Right kidney (tissue), 1 donor: Measurements from ENCODE around the gene QRICH1.
"Not testable (repeated sequence)": the region's sequence is repeated elsewhere in the genome, so short reads cannot be mapped to it uniquely, and the experiment has no call there.

Source experiments
- DNase-seq: peaks from one replicate; pipeline ENCODE4 v3.0.0-alpha.2; 2016

QRICH1 gene

DNA sequence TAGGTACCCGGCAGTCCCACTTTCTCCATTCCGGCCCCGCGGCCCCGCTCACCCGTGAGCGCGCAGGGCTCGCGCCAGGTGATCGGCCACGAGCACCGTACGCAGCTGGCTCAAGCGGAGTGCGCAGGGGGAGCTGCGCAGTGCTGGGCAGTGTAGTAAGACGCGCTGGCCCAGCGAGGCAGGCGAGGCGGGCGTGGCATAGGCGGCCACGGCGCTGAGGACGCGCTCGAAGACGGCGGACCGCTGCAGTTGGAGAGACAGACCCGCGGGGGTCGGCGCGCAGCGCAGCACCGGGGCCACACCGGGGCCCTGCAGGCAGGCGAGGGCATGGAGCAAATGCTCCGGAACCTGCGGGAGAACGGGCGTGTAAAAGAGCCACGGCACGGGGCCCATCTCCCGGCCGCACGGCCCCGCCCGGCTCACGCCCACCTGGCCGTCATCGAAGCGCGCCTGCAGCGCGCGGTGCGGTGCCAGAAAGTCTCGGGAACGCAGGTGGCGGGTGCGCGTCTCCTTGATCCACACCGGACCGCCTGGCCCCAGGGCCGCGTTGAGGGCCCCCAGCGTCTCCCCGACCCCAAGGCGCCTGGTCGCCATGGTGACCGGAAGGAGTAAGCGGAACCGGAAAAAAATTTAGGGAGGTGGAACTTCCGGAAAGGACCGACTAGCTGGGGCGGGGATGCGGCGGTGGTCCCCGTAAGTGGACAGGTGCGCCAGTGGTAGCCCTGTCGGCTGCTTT lies 75.7 kb downstream of the QRICH1 start, which contains the start of gene DALRD3:
Gene DALRD3, minus strand, starts transcription at position 610 of the 736 bp plus-strand sequence. Its CDS starts 16 bp downstream, at position 594.
- peak; percentile 91 for DNase-seq

DNA sequence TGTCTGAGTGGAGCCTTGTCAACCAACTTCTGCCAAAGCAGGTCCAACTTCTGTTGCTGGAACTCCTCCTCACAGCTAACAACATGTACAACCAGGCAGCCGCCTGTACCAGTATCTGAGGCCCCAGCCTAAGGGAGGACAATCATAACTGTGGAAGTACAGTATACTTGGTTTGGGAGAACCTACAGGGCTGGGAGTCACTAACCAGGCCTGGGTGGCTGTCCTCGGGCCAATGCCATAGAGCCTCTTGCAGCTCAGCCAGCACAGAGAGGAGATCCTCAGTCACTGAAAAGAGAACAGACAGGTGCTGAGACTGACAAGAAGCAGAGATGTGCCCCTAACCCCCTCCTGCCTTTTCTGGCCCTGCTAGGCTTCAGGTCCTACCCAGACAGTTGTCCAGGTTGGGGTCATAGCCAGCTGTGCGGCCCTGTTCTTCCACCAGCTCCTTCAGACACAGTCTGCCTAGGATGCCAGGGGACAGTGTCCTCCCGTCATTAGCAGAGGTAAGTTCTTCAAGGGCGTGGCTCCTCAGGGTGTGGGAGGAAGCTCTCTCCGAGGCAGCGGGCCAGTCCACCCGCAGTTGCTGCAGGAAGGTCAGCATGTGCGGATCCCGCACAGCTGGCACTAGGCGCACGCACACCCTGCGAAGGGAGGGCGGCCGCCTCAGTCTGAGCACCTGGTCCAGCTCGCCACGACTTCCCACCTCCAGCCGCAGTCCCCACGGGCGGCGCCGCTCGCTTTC lies 76.5 kb downstream of the QRICH1 start:
- DNase-seq = no peak

DNA sequence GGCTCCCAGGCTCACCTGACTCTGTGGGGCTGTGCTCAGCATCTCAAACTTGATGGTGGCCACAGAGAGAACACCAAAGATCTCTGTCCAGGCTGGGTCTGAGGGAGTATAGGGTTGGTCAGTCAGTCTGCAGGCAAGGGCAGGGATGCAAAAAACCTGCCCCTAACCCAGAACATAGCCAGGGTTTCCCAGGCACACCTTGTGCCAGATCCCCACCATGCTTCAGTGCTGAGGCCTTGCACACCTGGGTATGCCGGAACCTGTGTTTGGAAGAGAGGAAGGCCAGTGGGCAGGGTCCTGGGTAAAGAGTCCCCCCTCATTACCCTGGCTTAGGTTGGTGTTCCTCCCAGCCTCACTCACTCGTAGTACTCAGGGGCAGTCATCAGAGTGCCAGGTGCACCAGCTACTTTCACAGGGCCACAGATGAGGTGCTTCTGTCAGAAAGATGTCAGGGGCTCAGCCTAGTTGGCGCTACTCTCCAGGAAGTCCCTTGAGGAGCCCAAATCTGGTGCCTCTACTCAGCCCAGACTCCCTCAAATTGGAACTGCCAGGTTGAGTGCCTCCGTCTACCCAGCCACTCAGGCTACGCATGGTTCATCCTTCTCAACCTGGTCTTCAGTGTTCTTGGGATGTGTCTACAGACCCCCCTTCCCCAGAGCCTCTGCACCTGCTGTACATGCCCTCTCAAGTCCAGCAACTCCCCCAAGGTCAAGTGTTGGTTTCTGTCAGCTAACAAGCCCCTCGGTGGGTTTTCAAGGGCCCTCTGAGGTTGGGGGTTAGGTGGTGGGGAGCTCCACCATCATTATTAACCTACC lies 77.2 kb downstream of the QRICH1 start:
- DNase-seq = no peak

DNA sequence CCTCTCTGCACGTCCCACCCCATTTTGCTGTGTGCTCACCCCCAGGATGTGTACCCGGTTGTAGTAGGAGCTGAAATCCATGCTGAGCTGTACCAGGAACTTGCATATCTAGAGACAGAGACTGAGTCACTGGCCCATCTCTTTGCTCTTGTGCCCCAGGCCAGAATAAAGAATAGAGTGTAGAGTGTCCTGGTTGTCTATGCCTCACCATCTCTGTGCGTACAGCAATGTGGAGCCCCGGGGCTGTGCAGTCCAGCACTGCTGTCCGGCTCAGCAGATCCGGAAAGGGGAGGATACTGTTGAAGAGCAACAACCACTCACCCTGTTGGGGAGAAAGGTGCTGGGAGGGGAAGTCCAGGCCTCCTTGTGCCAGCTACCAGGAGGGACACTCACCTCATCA lies 78.1 kb downstream of the QRICH1 start:
- no peak for DNase-seq

DNA sequence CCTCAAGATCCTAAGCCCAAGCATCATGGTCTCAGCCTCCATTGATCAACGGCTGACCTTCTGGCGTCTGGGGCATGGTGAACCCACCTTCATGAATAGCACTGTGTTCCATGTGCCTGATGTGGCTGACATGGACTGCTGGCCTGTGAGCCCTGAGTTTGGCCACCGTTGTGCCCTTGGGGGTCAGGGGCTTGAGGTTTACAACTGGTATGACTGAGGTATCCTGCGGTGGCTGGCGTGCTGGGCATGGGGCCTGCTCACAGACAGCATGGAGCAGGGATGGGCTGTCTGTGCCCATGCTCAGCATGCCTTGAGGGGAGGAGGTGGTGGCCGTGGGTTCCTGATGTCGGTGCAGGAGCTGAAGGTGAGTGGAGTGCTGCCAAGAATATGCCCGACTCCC lies 78.8 kb downstream of the QRICH1 start:
- no peak for DNase-seq

DNA sequence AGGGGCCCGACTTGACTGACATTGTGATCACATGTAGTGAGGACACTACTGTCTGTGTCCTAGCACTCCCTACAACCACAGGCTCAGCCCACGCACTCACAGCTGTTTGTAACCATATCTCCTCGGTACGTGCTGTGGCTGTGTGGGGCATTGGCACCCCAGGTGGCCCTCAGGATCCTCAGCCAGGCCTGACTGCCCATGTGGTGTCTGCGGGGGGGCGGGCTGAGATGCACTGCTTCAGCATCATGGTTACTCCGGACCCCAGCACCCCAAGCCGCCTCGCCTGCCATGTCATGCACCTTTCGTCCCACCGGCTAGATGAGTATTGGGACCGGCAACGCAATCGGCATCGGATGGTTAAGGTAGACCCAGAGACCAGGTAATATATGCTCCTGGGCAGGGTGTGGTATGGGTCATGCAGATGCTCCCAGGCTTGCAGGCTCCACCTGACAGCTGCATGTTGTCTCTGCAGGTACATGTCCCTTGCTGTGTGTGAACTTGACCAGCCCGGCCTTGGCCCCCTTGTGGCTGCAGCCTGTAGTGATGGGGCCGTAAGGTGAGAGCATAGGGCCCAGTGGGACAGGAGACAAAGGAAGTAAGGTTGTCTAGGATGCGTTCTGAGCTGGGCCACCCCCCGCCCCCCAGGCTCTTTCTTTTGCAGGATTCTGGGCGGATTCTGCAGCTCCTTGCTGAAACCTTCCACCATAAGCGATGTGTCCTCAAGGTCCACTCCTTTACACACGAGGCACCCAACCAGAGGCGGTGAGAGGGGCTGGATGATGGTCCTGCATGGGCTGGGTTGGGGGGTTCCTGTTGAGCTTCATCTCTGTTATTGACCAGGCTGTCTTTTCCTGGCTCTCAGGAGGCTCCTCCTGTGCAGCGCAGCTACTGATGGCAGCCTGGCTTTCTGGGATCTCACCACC lies 79.9 kb downstream of the QRICH1 start:
- DNase-seq = no peak

DNA sequence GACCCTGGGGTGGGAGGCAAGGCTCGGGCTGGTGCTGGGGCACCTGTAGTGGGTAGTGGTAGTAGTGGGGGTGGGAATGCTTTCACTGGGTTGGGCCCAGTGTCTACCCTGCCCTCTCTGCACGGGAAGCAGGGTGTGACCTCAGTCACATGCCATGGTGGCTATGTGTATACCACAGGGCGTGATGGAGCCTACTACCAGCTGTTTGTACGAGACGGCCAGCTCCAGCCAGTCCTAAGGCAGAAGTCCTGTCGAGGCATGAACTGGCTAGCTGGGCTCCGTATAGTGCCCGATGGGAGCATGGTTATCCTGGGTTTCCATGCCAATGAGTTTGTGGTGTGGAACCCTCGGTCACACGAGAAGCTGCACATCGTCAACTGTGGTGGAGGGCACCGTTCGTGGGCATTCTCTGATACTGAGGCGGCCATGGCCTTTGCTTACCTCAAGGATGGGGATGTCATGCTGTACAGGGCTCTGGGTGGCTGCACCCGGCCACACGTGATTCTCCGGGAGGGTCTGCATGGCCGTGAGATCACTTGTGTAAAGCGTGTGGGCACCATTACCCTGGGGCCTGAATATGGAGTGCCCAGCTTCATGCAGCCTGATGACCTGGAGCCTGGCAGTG lies 80.6 kb downstream of the QRICH1 start:
- no peak for DNase-seq

DNA sequence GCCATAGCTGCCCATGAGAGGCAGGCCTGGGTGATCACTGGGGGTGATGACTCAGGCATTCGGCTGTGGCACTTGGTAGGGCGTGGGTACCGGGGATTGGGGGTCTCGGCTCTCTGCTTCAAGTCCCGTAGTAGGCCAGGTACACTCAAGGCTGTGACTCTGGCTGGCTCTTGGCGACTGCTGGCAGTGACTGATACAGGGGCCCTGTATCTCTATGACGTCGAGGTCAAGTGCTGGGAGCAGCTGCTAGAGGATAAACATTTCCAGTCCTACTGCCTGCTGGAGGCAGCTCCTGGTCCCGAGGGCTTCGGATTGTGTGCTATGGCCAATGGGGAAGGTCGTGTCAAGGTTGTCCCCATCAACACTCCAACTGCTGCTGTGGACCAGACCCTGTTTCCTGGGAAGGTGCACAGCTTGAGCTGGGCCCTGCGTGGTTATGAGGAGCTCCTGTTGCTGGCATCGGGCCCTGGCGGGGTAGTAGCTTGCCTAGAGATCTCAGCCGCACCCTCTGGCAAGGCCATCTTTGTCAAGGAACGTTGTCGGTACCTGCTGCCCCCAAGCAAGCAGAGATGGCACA lies 81.3 kb downstream of the QRICH1 start:
- no peak for DNase-seq

DNA sequence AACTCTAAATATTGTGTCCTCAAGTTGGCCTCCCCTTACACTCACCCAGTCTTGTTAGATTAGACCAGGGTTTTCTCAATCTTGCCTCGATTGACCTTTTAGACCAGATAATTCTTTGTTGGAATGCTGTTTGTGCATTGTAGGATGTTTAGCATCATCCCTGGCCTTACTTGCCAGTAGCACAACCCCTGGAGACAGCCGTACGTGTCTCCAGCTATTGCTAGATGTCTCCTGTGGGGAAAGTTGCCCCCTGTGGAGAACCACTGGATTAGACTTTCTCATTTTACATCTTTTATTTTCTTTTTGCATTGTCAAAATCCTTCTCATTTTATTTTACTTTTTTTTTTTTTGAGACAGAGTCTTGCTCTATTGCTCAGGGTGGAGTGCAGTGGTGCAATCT lies 84.5 kb downstream of the QRICH1 start:
- DNase-seq = no peak

DNA sequence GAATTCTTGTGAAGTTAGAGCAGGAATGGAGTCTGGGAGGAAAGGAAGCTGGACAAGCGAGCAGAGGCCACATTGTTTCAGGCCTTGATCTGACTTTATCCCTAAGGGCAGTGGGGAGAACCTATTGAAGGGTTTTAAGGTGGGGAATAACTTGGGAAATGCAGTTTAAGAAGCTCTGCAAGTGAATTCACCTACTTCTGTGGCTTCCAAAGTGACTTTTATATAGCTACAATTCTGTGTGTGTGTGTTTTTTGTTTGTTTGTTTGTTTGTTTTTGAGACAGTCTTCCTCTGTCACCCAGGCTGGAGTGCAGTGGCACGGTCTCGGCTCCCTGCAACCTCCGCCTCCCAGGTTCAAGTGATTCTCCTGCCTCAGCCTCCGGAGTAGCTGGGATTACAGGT lies 85.2 kb downstream of the QRICH1 start:
- not testable (repeated sequence) for DNase-seq

DNA sequence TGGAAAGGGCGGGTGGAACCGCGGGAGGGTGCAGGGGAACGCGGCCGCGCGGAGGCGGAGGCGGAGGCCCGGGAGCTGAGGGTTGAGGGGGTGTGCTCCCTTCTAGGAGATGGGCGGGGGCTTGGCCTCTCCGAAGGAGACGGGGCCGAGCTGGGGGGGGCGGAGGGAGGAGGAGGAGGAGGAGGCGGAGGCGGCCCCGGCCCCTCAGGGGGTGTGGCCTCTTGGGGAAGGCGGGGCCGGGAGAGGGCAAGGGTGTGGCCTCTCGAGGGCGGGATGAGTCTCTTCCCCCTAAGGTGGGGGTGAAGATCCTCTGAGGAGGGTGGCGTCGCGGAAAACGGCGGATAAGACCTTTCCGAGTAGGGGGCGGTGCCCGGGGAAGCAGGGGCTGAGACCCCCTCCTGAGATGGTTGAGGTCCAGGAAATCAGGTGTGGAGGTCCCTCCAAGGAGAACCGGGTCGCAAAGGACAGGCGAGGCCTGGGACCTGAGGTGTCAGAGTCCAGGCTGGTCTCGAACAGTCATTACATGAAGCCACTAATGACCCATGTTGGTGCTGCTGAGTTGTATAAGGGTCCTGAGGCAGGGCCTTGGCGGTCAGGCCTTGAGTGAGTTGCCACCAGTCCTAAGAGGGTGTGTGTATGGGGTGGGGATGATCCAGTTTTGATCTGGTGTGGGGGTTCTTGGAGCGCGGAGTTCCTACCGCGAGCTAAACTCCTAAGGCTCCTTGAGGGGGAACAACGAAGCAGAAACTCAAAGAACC lies 85.9 kb downstream of the QRICH1 start:
- DNase-seq = no peak

DNA sequence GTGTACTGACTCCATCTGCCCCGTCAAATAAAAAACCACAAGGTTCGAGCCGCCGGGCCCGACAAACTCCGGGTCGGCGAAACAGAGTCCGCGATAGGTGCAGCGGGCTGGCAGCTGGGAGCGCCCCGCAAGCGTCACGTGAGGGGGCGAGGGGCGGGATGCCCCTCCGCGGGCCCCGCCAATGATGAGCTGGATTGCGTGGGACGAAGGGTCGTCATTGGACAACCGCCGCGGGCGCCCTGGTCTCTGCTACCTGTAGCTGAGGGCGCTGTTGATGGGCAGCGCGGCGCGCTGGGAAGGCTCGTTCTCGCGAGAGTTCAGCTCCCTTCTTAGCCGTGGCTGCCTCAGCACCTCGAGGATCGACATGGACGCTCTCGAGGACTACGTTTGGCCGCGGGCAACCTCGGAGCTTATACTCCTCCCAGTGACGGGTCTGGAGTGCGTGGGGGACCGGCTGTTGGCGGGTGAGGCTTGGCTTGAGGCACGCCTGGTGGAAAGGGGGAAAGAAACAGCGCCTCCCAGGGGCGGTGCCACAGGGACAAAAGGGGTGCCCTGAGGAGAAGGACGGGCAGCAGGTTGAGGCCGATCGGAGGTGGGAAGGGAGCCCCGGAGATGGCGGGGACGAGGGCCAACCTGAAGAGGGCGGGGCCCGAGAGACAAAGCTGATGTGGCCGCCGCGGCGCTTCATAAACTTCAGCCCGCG lies 86.7 kb downstream of the QRICH1 start, which contains the start of gene WDR6:
Gene WDR6, plus strand, starts transcription at position 324 of the 703 bp plus-strand sequence. Its CDS starts 41 bp downstream, at position 365.
- peak; percentile 95 for DNase-seq

DNA sequence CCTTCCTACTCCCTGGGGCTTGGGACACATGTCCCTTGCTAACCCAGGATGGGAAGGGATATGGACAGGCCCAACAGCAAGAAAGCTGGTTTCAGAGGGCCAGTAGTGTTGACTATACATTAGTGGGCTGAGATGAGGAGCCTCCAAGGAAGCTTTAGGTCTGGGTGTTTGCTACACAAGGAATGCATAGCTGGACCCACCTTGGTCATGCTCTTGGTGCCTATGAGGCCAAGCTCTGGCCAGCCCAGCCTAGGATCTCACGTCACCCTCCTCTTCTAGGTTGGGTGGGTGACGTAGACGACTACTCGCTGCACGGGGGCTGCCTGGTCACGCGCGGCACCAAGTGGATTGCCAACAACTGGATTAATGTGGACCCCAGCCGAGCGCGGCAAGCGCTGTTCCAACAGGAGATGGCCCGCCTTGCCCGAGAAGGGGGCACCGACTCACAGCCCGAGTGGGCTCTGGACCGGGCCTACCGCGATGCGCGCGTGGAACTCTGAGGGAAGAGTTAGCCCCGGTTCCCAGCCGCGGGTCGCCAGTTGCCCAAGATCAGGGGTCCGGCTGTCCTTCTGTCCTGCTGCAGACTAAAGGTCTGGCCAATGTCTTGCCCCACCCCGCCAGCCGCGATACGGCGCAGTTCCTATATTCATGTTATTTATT lies 87.3 kb downstream of the QRICH1 start:
- DNase-seq = peak; percentile 50

DNA sequence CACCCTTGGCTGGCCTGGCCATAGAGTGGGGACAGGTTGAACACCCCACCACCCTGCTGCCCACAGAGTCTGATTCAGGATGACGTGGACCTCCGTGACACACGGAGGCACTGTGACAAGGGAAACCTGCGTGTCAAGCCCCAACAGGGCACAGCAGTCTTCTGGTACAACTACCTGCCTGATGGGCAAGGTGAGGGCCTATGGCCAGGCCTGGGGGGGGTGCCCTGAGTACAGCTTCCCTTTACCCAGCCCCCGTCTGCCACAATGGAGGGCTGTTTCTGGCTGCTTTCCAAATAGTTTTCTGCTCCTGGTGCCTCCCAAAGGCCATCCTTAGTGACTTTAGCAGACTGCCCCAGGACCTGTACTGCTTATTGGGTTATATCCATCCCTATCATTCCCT lies 87.9 kb downstream of the QRICH1 start:
- no peak for DNase-seq

DNA sequence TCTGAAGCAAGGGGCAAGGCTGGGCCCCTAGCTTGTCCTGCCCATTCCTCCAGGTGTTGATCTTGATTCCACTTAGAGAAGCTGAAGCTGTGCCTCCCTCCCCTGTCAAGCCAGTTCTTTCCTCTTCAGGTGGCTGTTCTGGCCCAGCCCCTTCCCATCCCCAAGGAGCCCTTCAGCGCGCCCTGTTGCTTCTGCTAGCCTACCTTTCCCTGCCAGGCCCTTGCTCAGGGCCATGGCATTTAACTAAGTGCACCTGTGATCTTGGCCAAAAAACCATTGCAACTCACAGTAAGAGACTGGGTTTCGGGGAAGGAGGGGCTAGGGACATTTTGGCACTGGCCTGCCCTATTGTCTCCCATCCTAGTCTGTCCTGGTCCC lies 88.6 kb downstream of the QRICH1 start:
- DNase-seq = no peak

DNA sequence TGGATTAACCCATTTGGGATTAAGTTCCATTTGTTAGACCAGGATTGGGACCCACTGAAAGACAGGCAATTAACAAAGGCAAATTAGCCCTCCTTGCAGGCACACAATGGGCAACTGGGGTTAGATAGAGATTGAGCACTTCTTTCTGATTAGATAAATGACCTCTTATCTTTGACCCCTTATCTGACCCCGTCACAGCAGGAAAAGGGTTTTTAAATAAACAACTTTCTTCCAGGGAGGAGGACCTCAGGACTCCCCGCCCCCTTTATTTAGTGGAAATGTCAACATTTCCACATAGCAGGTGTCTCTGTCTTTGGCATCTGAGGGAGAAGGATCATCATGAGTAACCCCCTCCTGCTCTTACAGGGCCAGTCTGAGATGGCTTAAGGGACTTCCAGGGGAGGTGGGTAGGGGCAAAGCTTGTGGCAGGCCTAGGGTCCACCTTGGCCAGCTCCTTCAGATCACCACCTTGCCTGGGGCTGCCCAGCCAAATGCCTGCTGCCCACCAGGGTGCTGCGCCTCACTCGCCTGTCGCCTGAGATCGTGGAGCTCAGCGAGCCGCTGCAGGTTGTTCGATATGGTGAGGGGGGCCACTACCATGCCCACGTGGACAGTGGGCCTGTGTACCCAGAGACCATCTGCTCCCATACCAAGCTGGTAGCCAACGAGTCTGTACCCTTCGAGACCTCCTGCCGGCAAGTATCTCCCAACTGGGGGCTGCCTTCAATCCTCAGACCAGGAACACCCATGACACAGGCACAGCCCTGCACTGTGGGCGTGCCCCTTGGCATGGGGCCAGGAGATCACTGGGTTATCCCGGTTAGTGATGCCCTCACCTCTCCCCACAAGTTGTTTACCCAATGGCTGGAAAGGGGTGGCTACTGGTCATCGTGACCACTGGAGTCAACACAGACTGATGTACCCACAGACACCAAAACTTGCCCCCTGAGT lies 89.2 kb downstream of the QRICH1 start:
- DNase-seq = no peak

DNA sequence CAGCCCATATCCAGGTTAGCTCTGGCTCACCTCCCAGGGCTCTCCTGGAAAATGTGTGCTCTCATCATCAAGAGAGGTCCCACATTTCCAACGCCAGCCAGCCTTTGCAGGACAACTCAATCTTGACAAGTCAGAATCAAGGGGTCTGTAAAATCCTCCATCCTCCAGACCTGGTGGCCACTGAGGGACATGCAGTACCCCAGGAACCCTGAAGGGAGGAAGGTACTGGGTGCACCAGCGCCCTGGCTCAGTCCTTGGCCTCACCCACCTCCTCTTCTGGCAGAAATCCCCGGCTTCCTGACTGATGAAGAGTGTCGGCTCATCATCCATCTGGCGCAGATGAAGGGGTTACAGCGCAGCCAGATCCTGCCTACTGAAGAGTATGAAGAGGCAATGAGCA lies 92.7 kb downstream of the QRICH1 start:
- DNase-seq = no peak
